Osteoblast (primary cell): Measurements from ENCODE around the gene ONECUT2. TPM values are rescaled to one million over a fixed set of nuclear protein-coding genes. Genes with fewer than 3 reads are reported as not detected.

Source experiments
- DNase-seq: peaks from one replicate; pipeline ENCODE4 v3.0.0; 2011; ENCODE audit warnings: low spot score, mixed read lengths; ENCODE audit not compliant: insufficient read length; ENCODE audit errors: missing footprints
- H2AFZ ChIP-seq: 2 replicates; pipeline ENCODE4 v1.6.0; 2011; ENCODE audit warnings: mild to moderate bottlenecking, low read length
- H3K27ac ChIP-seq: 2 replicates; pipeline ENCODE4 v1.5.1; 2011; ENCODE audit warnings: mild to moderate bottlenecking, low read depth, low read length, moderate library complexity
- H3K27me3 ChIP-seq: 2 replicates; pipeline ENCODE4 v1.6.0; 2012; ENCODE audit warnings: mild to moderate bottlenecking, control low read depth, inconsistent platforms, low read length, moderate library complexity; ENCODE audit not compliant: insufficient read depth
- H3K36me3 ChIP-seq: 2 replicates; pipeline ENCODE4 v1.5.1; 2011; ENCODE audit warnings: mild to moderate bottlenecking, low read length, control low read depth, moderate library complexity; ENCODE audit not compliant: insufficient read depth
- H3K4me1 ChIP-seq: 2 replicates; pipeline ENCODE4 v1.5.1; 2011; ENCODE audit warnings: mild to moderate bottlenecking, low read length, control low read depth, moderate library complexity; ENCODE audit not compliant: insufficient read depth
- H3K4me2 ChIP-seq: 2 replicates; pipeline ENCODE4 v1.6.0; 2011; ENCODE audit warnings: mild to moderate bottlenecking, low read length; ENCODE audit not compliant: insufficient read depth
- H3K4me3 ChIP-seq: fragments of 200-600 bp; sonication (generic); 3 replicates; pipeline ENCODE4 v1.5.1; 2012; ENCODE audit warnings: mild to moderate bottlenecking, low read length, inconsistent platforms; ENCODE audit not compliant: insufficient read depth
- H3K79me2 ChIP-seq: 2 replicates; pipeline ENCODE4 v1.6.0; 2012; ENCODE audit warnings: mild to moderate bottlenecking, low read length, control low read depth, inconsistent platforms; ENCODE audit not compliant: insufficient read depth
- H3K9me3 ChIP-seq: 2 replicates; pipeline ENCODE4 v1.5.1; 2011; ENCODE audit warnings: low read depth, low read length, control low read depth
- H4K20me1 ChIP-seq: 2 replicates; pipeline ENCODE4 v1.6.0; 2012; ENCODE audit warnings: mild to moderate bottlenecking, low read length, control low read depth; ENCODE audit not compliant: insufficient read depth
- CTCF ChIP-seq: IDR thresholded peaks from 2 replicates; pipeline ENCODE4 v1.5.1; 2011; ENCODE audit warnings: mild to moderate bottlenecking, low read depth, low read length, moderate library complexity; ENCODE audit errors: extremely low read depth
- total RNA-seq: library from RNA; depleted of rRNA; stranded (reverse); fragments of >200 nt; gene quantifications from 2 replicates; pipeline ENCODE4 v1.2.3, GENCODE V29; 2012

Gene ONECUT2
- total RNA-seq, 1 donor, result under 0.01 TPM

GRCh38 chr18:57466745-57467409, 31.7 kb downstream of the ONECUT2 start:
- no peak for DNase-seq
- no peaks in the 10 kb centered on the region for H3K27me3 ChIP-seq
- TF ChIP-seq CTCF, result no peak
- no peaks in the 10 kb centered on the region for H3K9me3 ChIP-seq
- H3K4me2 ChIP-seq, result no peak overlapping the region
- no peaks in the 10 kb centered on the region for H4K20me1 ChIP-seq
- H3K4me3 ChIP-seq, result no peak overlapping the region
- no peak overlapping the region for H3K27ac ChIP-seq
- H3K36me3 ChIP-seq, result no peaks in the 10 kb centered on the region
- H2AFZ ChIP-seq, result no peak overlapping the region
- no peaks in the 10 kb centered on the region for H3K4me1 ChIP-seq
- no peaks in the 10 kb centered on the region for H3K79me2 ChIP-seq

GRCh38 chr18:57469884-57470283, 34.7 kb downstream of the ONECUT2 start:
- no peaks in the 10 kb centered on the region for H3K36me3 ChIP-seq
- no peaks in the 10 kb centered on the region for H3K79me2 ChIP-seq

GRCh38 chr18:57475408-57475807, 40.2 kb downstream of the ONECUT2 start:
- no peak overlapping the region for H3K4me3 ChIP-seq

More at GRCh38 chr18:57469884-57470283, 34.7 kb downstream of the ONECUT2 start:
- Histone ChIP-seq H3K4me1 (no peaks in the 10 kb centered on the region), H3K9me3 (no peaks in the 10 kb centered on the region), H3K27me3 (peaks cover 2% of the 10 kb centered on the region), H4K20me1 (no peaks in the 10 kb centered on the region), H3K4me2 (no peak overlapping the region), H2AFZ (no peak overlapping the region), H3K4me3 (no peak overlapping the region), H3K27ac (no peak overlapping the region)
- no peak for TF ChIP-seq CTCF
- DNase-seq, result no peak

More at GRCh38 chr18:57475408-57475807, 40.2 kb downstream of the ONECUT2 start:
- Histone ChIP-seq H3K4me2 (no peak overlapping the region), H3K27ac (no peak overlapping the region), H3K79me2 (no peaks in the 10 kb centered on the region), H3K36me3 (no peaks in the 10 kb centered on the region), H2AFZ (no peak overlapping the region), H4K20me1 (no peaks in the 10 kb centered on the region), H3K27me3 (peaks cover 9% of the 10 kb centered on the region), H3K9me3 (no peaks in the 10 kb centered on the region), H3K4me1 (no peaks in the 10 kb centered on the region)
- no peak for TF ChIP-seq CTCF
- DNase-seq, result peak; percentile 60
